ENCODE results near the gene HLCS. TPM values are rescaled to one million over a fixed set of nuclear protein-coding genes. Genes with fewer than 3 reads are reported as not detected.

Gene HLCS
- total RNA-seq, 1 donor from 2014 or later, result 14.8 TPM

GRCh38 chr21:36729310-36729970 lies 237.0 kb downstream of the HLCS start:
- H3K9me3 Mint-ChIP-seq, result no peaks in the 10 kb centered on the region
- H3K27ac Mint-ChIP-seq, result no peak overlapping the region
- TF ChIP-seq CTCF (conservative IDR thresholded peaks at IDR 0.05), result no peak
- peak; percentile 44 for DNase-seq (ENCODE audit: extremely low spot score, unreplicated experiment)
- H3K4me1 Mint-ChIP-seq (ENCODE audit: unreplicated experiment), result no peaks in the 10 kb centered on the region
- peaks cover 43% of the 10 kb centered on the region for H3K27me3 Mint-ChIP-seq
- H3K4me3 Mint-ChIP-seq, result no peak overlapping the region
- no peaks in the 10 kb centered on the region for H3K36me3 Mint-ChIP-seq

GRCh38 chr21:36728371-36729111 lies 237.9 kb downstream of the HLCS start:
- Mint-ChIP-seq H3K4me3 (no peak overlapping the region), H3K9me3 (no peaks in the 10 kb centered on the region), H3K27me3 (peaks cover 48% of the 10 kb centered on the region), H3K36me3 (no peaks in the 10 kb centered on the region), H3K27ac (no peak overlapping the region), H3K4me1 (ENCODE audit: unreplicated experiment) (no peaks in the 10 kb centered on the region)
- peak; percentile 59 for DNase-seq (ENCODE audit: extremely low spot score, unreplicated experiment)
- TF ChIP-seq CTCF (conservative IDR thresholded peaks at IDR 0.05), result no peak

- TF ChIP-seq CTCF (conservative IDR thresholded peaks at IDR 0.05), result no peak
- Mint-ChIP-seq H3K4me1 (ENCODE audit: unreplicated experiment) (no peaks in the 10 kb centered on the region), H3K27ac (no peak overlapping the region), H3K4me3 (no peak overlapping the region), H3K27me3 (peaks cover 50% of the 10 kb centered on the region), H3K9me3 (no peaks in the 10 kb centered on the region), H3K36me3 (no peaks in the 10 kb centered on the region)
- DNase-seq (ENCODE audit: extremely low spot score, unreplicated experiment), result peak; percentile 42
Observed at GRCh38 chr21:36727866-36728265, 238.6 kb downstream of the HLCS start.

GRCh38 chr21:36725793-36726386 lies 240.6 kb downstream of the HLCS start:
- H3K36me3 Mint-ChIP-seq, result no peaks in the 10 kb centered on the region
- H3K27ac Mint-ChIP-seq, result no peak overlapping the region
- no peaks in the 10 kb centered on the region for H3K9me3 Mint-ChIP-seq
- H3K27me3 Mint-ChIP-seq, result peaks cover 49% of the 10 kb centered on the region
- no peak for DNase-seq (ENCODE audit: extremely low spot score, unreplicated experiment)
- no peak for TF ChIP-seq CTCF (conservative IDR thresholded peaks at IDR 0.05)
- no peaks in the 10 kb centered on the region for H3K4me1 Mint-ChIP-seq (ENCODE audit: unreplicated experiment)
- H3K4me3 Mint-ChIP-seq, result no peak overlapping the region

GRCh38 chr21:36724660-36725059 lies 241.8 kb downstream of the HLCS start:
- DNase-seq (ENCODE audit: extremely low spot score, unreplicated experiment), result no peak
- peaks cover 47% of the 10 kb centered on the region for H3K27me3 Mint-ChIP-seq
- no peaks in the 10 kb centered on the region for H3K36me3 Mint-ChIP-seq
- H3K4me3 Mint-ChIP-seq, result no peak overlapping the region
- no peak overlapping the region for H3K27ac Mint-ChIP-seq
- TF ChIP-seq CTCF (conservative IDR thresholded peaks at IDR 0.05), result no peak
- H3K9me3 Mint-ChIP-seq, result no peaks in the 10 kb centered on the region
- no peaks in the 10 kb centered on the region for H3K4me1 Mint-ChIP-seq (ENCODE audit: unreplicated experiment)

Measured in type B pancreatic cell (in vitro differentiated cells).